HEK293T (cell line): ENCODE measurements around the gene KCTD15.

ENCODE experiments used
- ARNT ChIP-seq: fragments of 450-650 bp; IDR thresholded peaks from 2 replicates; pipeline ENCODE4 v1.6.1; 2017; ENCODE audit warnings: mild to moderate bottlenecking
- BHLHE40 ChIP-seq: fragments of 450-650 bp; IDR thresholded peaks from 2 replicates; pipeline ENCODE4 v1.6.1; 2016; ENCODE audit warnings: mild to moderate bottlenecking, moderate library complexity, borderline replicate concordance
- ELF4 ChIP-seq: fragments of 450-650 bp; IDR thresholded peaks from 2 replicates; pipeline ENCODE4 v1.6.1; 2017; ENCODE audit warnings: antibody characterized with exemption
- FOXK2 ChIP-seq: fragments of 450-650 bp; IDR thresholded peaks from 2 replicates; pipeline ENCODE4 v1.6.1; 2016; ENCODE audit warnings: mild to moderate bottlenecking
- FOXM1 ChIP-seq: fragments of 450-650 bp; IDR thresholded peaks from 2 replicates; pipeline ENCODE4 v1.6.1; 2017; ENCODE audit warnings: mild to moderate bottlenecking, borderline replicate concordance
- HDGF ChIP-seq: fragments of 450-650 bp; IDR thresholded peaks from 2 replicates; pipeline ENCODE4 v1.6.1; 2017; ENCODE audit warnings: antibody characterized with exemption, borderline replicate concordance
- L3MBTL2 ChIP-seq: fragments of 450-650 bp; conservative IDR thresholded peaks from 2 replicates; pipeline ENCODE4 v1.6.1; 2016; ENCODE audit warnings: mild to moderate bottlenecking
- SP1 ChIP-seq: fragments of 450-650 bp; IDR thresholded peaks from 2 replicates; pipeline ENCODE4 v1.6.1; 2017
- SUZ12 ChIP-seq: fragments of 450-650 bp; IDR thresholded peaks from 2 replicates; pipeline ENCODE4 v1.6.1; 2016; ENCODE audit warnings: mild to moderate bottlenecking
- TARDBP ChIP-seq: fragments of 450-650 bp; IDR thresholded peaks from 2 replicates; pipeline ENCODE4 v1.6.1; 2016
- ZNF384 ChIP-seq: fragments of 450-650 bp; IDR thresholded peaks from 2 replicates; pipeline ENCODE4 v1.6.1; 2016

DNA sequence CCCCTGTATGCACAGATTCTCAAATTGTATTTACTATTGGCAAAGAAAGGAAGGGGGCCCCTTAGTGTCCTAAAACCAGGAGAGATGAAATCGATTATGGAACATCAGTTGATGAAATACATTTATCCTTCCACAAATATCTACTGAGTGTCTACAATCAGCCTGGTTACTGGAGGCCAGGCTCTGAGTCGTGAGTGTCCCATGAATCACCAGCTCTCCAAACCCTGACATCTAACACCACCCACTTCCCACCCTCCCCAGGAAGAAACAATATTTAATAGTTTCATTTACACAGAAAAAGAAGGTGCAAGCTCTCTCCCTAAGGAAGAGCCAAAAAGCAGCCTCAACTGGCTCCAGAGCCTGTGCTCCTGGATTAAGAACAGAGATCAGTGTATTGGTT is 25.2 kb downstream of the KCTD15 start:
- TF ChIP-seq ELF4, result no peak
- no peak for TF ChIP-seq HDGF
- no peak for TF ChIP-seq FOXM1
- TF ChIP-seq ARNT, result no peak
- TF ChIP-seq TARDBP, result no peak
- no peak for TF ChIP-seq BHLHE40
- no peak for TF ChIP-seq ZNF384
- TF ChIP-seq FOXK2, result no peak
- no peak for TF ChIP-seq SP1
- no peak for TF ChIP-seq L3MBTL2
- no peak for TF ChIP-seq SUZ12
